Measurements from ENCODE around the gene MTCL1. TPM values are rescaled to one million over a fixed set of nuclear protein-coding genes. Genes with fewer than 3 reads are reported as not detected.

Gene MTCL1
- total RNA-seq, 1 donor from 2014 or later, result 24.6 TPM

GRCh38 chr18:8812631-8813030 is 107.3 kb downstream of the MTCL1 start:
- no peak for DNase-seq

DNA sequence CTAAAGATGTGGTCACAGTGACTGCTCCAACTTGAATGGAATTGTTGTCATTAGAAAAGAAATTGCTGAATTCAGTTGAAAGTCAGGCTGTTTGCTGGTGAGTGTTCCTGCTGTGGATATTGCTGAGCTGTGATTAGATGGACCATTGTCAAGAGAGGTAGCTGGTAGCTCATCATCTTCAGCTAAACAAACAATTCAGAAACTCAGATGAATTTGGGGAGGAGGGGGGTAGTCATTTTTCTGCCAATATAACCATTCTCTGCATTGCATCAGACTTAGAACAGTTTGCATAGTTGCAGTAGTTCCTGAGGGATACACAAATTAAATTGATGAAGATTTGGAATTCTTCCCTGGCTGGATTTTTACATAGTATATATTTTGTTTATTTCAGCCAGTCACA is 108.3 kb downstream of the MTCL1 start:
- no peak for DNase-seq

DNA sequence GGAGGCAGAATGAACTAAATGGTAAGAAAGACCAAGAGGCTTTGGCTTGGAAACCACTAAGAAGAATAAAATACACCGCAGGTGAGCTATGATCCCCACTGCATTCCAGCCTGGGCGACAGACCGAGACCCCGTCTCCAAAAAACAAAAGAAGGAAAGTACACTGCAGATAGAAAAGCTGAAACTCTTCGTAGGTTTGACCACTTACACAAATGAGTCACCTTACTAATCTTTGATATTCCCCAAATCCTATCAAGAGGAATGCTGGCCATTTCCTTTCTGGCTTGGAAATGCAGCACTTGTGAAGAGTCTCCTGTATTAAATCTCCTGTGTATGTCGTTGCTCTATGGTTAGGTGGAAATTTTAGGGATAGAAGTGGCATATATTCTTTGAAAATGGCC is 108.8 kb downstream of the MTCL1 start:
- no peak for DNase-seq

- no peak for DNase-seq
These were observed 110.9 kb downstream of the MTCL1 start for GRCh38 chr18:8816220-8816619.

- peak; percentile 36 for DNase-seq
These were observed 111.5 kb downstream of the MTCL1 start for GRCh38 chr18:8816816-8817215.

DNA sequence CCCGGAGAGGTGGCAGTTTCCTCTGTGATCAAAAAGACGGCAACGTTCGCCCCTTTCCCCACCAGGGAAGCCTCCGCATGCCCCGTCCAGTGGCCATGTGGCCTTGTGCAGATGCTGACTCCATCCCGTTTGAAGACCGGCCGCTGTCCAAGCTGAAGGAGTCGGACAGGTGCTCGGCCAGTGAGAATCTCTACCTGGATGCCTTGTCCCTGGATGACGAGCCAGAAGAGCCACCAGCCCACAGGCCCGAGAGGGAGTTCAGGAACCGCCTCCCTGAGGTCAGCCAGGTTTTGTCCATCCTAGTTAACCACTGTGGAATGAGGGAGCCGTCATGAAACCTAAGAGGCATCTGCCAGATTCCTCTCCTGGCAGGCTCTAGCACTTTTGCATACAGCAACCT is 113.6 kb downstream of the MTCL1 start:
- DNase-seq, result no peak

- DNase-seq, result no peak
These were observed 115.2 kb downstream of the MTCL1 start for GRCh38 chr18:8820396-8821082.

- no peak for DNase-seq
These were observed 115.7 kb downstream of the MTCL1 start for GRCh38 chr18:8821083-8821465.

- DNase-seq, result no peak
These were observed 116.2 kb downstream of the MTCL1 start for GRCh38 chr18:8821531-8821930.

- no peak for DNase-seq
These were observed 117.3 kb downstream of the MTCL1 start for GRCh38 chr18:8822643-8823042.

DNA sequence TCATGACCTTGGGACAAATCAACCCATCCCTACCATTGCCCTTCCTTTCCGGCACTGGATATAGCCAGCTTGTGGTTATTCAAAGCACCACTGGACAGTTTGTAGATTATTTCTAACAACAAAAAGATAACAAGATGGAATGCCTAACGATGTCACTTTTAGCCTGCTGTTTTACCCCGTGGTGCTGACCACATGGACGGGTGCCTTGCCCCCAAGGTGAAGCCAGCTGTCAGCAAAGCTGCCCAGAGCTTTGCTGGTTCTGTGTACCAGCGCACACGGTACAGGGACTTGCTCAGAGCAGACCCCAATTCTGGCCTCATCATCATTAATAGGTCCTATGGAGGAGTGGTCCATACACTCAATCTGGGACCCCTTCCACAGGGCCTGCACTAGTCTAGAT is 118.2 kb downstream of the MTCL1 start:
- DNase-seq, result no peak

DNA sequence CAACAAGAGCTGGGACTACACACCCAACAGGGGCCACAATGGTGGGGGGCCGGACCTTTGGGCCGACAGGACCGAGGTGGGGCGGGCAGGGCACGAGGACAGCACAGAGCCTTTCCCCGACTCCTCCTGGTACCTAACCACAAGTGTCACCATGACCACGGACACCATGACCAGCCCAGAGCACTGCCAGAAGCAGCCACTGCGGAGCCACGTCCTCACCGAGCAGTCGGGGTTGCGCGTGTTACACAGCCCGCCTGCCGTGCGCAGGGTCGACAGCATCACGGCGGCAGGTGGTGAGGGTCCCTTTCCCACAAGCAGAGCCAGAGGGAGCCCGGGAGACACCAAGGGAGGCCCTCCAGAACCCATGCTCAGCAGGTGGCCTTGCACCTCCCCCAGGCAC is 119.5 kb downstream of the MTCL1 start:
- no peak for DNase-seq

- no peak for DNase-seq
These were observed 119.9 kb downstream of the MTCL1 start for GRCh38 chr18:8825273-8825672.

GRCh38 chr18:8825729-8826375 is 120.5 kb downstream of the MTCL1 start:
- no peak for DNase-seq

DNA sequence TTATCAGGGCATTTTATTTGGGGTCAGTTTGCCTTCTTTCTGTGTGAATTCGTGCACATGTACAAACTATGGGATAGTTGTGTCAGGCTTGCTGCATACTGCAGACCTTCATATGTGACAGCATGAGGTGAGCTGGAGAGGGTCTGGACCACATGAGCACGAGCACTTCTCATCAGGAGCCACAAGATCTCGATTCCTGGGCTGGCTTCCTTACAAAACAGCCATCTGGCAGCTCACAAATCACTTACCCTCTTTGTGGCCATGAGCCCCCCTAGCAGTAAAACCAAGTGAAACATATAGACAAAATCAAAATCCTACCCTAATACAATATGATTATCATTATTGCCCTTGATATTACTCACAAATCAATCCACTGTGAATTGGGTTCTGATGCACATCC is 121.2 kb downstream of the MTCL1 start:
- no peak for DNase-seq

DNA sequence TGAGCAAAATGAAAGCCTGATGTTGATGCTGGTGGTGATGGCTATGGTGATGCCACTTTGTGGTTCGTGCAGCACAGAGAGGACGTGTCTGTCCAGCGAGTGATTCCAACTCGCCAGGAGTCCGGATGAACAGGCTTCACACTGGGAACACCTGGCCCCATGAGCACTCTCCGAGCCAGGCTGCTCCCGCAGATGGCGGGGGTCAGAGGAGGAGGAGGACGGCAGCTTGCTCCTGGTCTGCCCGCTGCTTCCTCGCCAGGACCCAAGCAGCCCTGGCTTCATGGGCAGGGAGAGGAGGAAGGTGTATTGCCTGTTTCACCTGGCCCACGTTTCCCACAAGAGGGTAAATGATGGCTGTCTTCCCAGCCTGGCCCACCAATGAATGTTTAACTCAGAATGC is 121.6 kb downstream of the MTCL1 start:
- no peak for DNase-seq

GRCh38 chr18:8828300-8828699 is 122.9 kb downstream of the MTCL1 start:
- DNase-seq, result no peak

- no peak for DNase-seq
These were observed 123.4 kb downstream of the MTCL1 start for GRCh38 chr18:8828798-8829197.

- no peak for DNase-seq
These were observed 125.0 kb downstream of the MTCL1 start for GRCh38 chr18:8830067-8831060.

- DNase-seq, result no peak
These were observed 125.8 kb downstream of the MTCL1 start for GRCh38 chr18:8831112-8831511.

DNA sequence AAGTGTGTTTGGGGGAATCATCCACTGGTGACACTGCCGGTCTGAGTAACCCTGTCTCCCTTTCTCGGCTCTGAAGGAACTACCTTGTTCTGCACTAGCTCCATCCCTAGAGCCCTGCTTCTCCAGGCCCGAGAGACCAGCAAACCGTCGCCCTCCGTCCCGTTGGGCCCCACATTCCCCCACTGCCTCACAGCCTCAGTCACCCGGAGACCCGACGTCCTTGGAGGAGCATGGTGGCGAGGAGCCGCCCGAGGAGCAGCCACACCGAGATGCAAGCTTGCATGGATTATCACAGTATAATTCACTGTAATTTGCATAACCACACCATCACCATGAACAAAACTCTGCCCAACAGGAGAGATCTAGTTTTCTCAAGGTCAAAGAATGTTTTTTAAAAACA is 126.2 kb downstream of the MTCL1 start:
- no peak for DNase-seq

DNA sequence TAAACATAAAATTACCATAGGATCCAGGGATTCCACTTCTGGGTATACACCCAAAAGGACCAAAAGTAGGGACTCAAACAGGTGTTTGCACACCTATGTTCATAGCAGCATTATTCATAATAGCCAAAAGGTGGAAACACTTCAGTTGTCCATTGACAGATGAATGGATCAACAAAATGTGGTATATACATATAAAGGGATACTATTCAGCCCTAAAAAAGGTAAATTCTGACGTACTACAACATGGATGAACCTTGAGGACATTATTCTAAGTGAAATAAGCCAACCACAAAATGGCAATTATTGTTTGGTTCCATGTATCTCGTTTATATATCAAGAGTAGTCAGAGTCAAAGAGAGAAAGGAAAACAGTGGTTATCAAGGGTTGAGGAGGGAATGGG is 128.1 kb downstream of the MTCL1 start:
- no peak for DNase-seq

GRCh38 chr18:8834881-8835280 is 129.5 kb downstream of the MTCL1 start:
- no peak for DNase-seq
